ENCODE data around the gene PLXNA4. TPM values are rescaled to one million over a fixed set of nuclear protein-coding genes. Genes with fewer than 3 reads are reported as not detected.

PLXNA4 gene
- total and polyA plus RNA-seq, 12 donors: 0.83 to 17.0 (median 11.5) TPM

DNA sequence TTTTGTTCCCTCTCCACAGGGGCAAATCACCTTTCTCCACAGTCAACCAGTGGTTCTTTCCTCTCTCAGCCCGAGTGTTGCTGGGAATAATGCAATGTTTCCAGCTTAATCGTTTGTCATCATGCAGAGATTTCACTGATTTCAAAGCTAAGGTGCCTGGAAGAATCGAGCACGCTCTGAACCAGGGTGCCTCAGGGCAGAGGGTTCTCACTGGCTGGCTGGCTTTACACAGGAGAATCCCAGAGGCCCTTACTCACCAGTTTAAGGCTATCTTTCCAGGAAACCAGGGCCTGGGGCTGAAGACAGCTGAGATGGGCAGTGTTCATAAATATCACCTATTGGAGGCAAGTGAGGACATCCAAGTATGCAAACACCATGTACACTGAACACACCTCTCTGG lies 21.8 kb downstream of the PLXNA4 start:
- Histone ChIP-seq H3K36me3 (peaks cover 0 to 13% (median 0%) of the 10 kb centered on the region in 9 donors), H3K9me3 (peaks cover 0 to 33% (median 9%) of the 10 kb centered on the region in 11 donors), H3K27me3 (no peaks in the 10 kb centered on the region), H3K27ac (no peak overlapping the region), H3K4me3 (no peak overlapping the region), H3K4me1 (peaks cover 0 to 4% (median 0%) of the 10 kb centered on the region in 9 donors)
- intact Hi-C loops (cut with DNase I): no loop called here
- TF ChIP-seq, protein P1, sequence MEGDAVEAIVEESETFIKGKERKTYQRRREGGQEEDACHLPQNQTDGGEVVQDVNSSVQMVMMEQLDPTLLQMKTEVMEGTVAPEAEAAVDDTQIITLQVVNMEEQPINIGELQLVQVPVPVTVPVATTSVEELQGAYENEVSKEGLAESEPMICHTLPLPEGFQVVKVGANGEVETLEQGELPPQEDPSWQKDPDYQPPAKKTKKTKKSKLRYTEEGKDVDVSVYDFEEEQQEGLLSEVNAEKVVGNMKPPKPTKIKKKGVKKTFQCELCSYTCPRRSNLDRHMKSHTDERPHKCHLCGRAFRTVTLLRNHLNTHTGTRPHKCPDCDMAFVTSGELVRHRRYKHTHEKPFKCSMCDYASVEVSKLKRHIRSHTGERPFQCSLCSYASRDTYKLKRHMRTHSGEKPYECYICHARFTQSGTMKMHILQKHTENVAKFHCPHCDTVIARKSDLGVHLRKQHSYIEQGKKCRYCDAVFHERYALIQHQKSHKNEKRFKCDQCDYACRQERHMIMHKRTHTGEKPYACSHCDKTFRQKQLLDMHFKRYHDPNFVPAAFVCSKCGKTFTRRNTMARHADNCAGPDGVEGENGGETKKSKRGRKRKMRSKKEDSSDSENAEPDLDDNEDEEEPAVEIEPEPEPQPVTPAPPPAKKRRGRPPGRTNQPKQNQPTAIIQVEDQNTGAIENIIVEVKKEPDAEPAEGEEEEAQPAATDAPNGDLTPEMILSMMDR (IDR thresholded peaks at IDR 0.05): no peak
- WGBS, 2 donors: 84 to 85% methylated on average over 4 of the region's 4 CpGs
- no peak for ATAC-seq
- DNase-seq: no peak

DNA sequence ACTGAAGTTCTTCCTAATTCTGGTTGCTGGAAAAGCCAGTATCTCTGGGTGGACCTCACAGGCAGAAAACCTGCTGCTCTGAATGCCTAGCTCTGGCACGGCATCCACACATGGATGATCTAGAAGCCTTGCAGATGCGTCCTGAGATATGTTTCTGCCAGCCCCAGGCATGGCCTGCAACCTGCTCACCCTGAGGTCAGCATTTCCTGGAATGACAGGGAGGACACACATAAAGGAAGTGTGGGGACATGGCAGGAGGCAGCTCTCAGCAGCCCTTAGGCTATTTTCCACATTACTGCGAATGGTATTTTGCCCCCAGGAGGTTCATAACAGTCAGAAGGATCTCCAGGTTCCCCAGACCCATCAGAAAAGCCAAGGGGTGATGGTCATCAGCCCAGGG lies 23.2 kb downstream of the PLXNA4 start:
- ATAC-seq (no peak), DNase-seq (no peak)
- H3K4me3 ChIP-seq: no peak overlapping the region
- H3K27ac ChIP-seq: no peak overlapping the region
- peaks cover 0 to 13% (median 0%) of the 10 kb centered on the region in 9 donors for H3K36me3 ChIP-seq
- peaks cover 0 to 11% (median 0%) of the 10 kb centered on the region in 9 donors for H3K4me1 ChIP-seq
- H3K27me3 ChIP-seq: no peaks in the 10 kb centered on the region
- H3K9me3 ChIP-seq: peaks cover 0 to 33% (median 9%) of the 10 kb centered on the region in 11 donors
- TF ChIP-seq, protein P1 (IDR thresholded peaks at IDR 0.05): no peak
- intact Hi-C loops (cut with DNase I): no loop called here
- WGBS, 2 donors: 70 to 74% methylated on average over 3 of the region's 3 CpGs

DNA sequence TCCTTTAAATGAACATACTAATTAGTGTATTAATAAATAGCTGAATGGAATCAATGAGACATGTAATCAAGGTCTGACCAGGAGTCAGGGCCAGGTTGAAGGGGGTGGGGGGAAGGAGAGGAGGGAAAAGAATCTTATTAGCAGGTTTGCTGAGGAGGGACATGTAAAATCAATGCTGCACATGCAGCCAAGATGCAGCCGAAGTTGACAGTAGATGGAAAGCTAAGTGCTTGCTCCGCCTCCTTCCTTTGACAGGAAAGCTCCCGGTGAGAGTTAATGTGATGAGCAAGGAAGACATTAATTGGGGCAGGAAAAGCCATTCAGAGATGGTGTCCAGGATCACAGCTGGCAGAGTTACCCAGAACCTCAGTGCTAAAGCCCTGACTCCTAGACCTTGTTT lies 24.4 kb downstream of the PLXNA4 start:
- peaks cover 0 to 13% (median 0%) of the 10 kb centered on the region in 9 donors for H3K36me3 ChIP-seq
- TF ChIP-seq, protein P1 (IDR thresholded peaks at IDR 0.05): no peak

DNA sequence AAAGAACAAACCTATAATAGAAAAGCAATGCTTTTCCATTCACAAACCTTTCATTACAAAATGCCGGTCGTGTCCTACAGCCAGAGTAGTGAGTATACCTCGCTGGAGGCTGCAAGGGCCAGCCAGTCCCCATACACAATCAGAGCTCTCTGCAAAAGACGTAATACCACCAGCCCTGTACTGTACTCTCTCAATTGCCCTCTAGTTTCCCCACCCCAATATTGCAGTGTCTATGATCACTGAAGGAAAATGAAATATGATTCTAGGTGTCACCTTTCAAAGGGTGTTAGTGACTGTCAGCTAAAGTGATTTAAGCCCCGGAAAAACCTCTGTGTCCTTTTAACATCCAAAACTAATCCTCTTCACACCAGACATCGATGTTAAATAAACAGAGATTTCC lies 24.8 kb downstream of the PLXNA4 start:
- TF ChIP-seq, protein P1 (IDR thresholded peaks at IDR 0.05): no peak
- H3K4me1 ChIP-seq: peaks cover 0 to 11% (median 0%) of the 10 kb centered on the region in 9 donors
- 92 to 93% methylated on average over 6 of the region's 6 CpGs for WGBS, 2 donors
- H3K4me3 ChIP-seq: no peak overlapping the region
- intact Hi-C loops (cut with DNase I): no loop called here
- H3K27me3 ChIP-seq: no peaks in the 10 kb centered on the region
- peaks cover 0 to 33% (median 9%) of the 10 kb centered on the region in 11 donors for H3K9me3 ChIP-seq
- ATAC-seq (no peak), DNase-seq (no peak)
- no peak overlapping the region for H3K27ac ChIP-seq
- H3K36me3 ChIP-seq: peaks cover 0 to 13% (median 0%) of the 10 kb centered on the region in 9 donors

More for the DNA sequence above, 24.4 kb downstream of the PLXNA4 start:
- WGBS, 2 donors: 60 to 76% methylated on average over 3 of the region's 3 CpGs
- Histone ChIP-seq H3K9me3 (peaks cover 0 to 33% (median 9%) of the 10 kb centered on the region in 11 donors), H3K4me3 (no peak overlapping the region), H3K4me1 (peaks cover 0 to 11% (median 0%) of the 10 kb centered on the region in 9 donors), H3K27me3 (no peaks in the 10 kb centered on the region), H3K27ac (no peak overlapping the region)
- intact Hi-C loops (cut with DNase I): no loop called here
- DNase-seq (no peak), ATAC-seq (no peak)

Measured in heart right ventricle (tissue), 16 donors.